Astrocyte of the cerebellum (primary cell): ENCODE data around the gene NELFCD.
A peak's percentile ranks its signal among the peaks of the same experiment; 100 is the strongest.

Source experiments
- DNase-seq: peaks from one replicate; pipeline ENCODE4 v3.0.0-alpha.2; 2011; ENCODE audit warnings: low read depth
- H3K4me3 ChIP-seq: 2 replicates; pipeline ENCODE4 v1.5.1; 2011; ENCODE audit warnings: mild to moderate bottlenecking, low read depth, low read length, moderate library complexity
- CTCF ChIP-seq: IDR thresholded peaks from 2 replicates; pipeline ENCODE4 v1.5.1; 2012; ENCODE audit warnings: low read length, low read depth, moderate library complexity, mild to moderate bottlenecking; ENCODE audit errors: missing control alignments
- in situ Hi-C: cut with HindIII; loops from 2 replicates; pipeline ENCODE4 v1.10.0; 2017; ENCODE audit warnings: low sequenced_read_pairs

Gene NELFCD

GRCh38 chr20:58992911-58993310 lies 11.9 kb downstream of the NELFCD start:
- no peak for DNase-seq
- in situ Hi-C loops: no loop called here
- TF ChIP-seq CTCF: no peak
- H3K4me3 ChIP-seq: no peak overlapping the region

- no peak for TF ChIP-seq CTCF
- no peak overlapping the region for H3K4me3 ChIP-seq
- no peak for DNase-seq
- in situ Hi-C loops: no loop called here
These were observed 12.5 kb downstream of the NELFCD start for GRCh38 chr20:58993332-58994248.

GRCh38 chr20:58994390-58995159 lies 13.5 kb downstream of the NELFCD start:
- in situ Hi-C loops: no loop called here
- no peak overlapping the region for H3K4me3 ChIP-seq
- DNase-seq: no peak
- no peak for TF ChIP-seq CTCF

GRCh38 chr20:58995461-58996225 lies 14.6 kb downstream of the NELFCD start:
- no peak for DNase-seq
- no peak overlapping the region for H3K4me3 ChIP-seq
- in situ Hi-C loops: no loop called here
- TF ChIP-seq CTCF: no peak

- TF ChIP-seq CTCF: no peak
- in situ Hi-C loops: no loop called here
- H3K4me3 ChIP-seq: no peak overlapping the region
- no peak for DNase-seq
These were observed 15.2 kb downstream of the NELFCD start for GRCh38 chr20:58996226-58996611.

GRCh38 chr20:58997141-58997770 lies 16.2 kb downstream of the NELFCD start:
- peak; percentile 9 for TF ChIP-seq CTCF
- no peak overlapping the region for H3K4me3 ChIP-seq
- in situ Hi-C loops: no loop called here
- DNase-seq: no peak
